ENCODE results near the gene IL22RA1. TPM values are rescaled to one million over a fixed set of nuclear protein-coding genes. Genes with fewer than 3 reads are reported as not detected.

Gene IL22RA1
- total and polyA plus RNA-seq, 9 donors = 0.07 to 1.5 (median 0.38) TPM; not detected in 1

DNA sequence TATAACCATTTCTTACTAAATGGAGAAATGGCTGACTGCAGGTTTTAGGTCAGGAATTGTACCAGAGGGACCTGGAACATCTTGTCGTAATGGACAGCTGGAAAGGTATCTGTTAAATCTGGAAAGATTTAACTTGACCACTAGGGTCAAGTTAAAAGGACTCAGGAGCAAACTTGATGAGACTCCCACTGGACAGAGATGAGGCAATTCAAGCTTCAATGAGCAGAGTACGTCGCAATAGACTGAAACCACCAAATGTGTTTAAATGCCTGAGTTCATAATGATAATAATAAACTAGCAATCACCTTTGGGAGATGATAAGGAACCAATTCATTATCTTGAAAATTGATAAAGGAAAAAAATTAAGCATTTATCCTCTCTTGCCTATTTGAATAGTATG is 35.5 kb upstream of the IL22RA1 start:
- no peak for TF ChIP-seq POLR2A (IDR thresholded peaks at IDR 0.05)
- no peak for TF ChIP-seq EP300 (IDR thresholded peaks at IDR 0.05)
- TF ChIP-seq, protein P1, sequence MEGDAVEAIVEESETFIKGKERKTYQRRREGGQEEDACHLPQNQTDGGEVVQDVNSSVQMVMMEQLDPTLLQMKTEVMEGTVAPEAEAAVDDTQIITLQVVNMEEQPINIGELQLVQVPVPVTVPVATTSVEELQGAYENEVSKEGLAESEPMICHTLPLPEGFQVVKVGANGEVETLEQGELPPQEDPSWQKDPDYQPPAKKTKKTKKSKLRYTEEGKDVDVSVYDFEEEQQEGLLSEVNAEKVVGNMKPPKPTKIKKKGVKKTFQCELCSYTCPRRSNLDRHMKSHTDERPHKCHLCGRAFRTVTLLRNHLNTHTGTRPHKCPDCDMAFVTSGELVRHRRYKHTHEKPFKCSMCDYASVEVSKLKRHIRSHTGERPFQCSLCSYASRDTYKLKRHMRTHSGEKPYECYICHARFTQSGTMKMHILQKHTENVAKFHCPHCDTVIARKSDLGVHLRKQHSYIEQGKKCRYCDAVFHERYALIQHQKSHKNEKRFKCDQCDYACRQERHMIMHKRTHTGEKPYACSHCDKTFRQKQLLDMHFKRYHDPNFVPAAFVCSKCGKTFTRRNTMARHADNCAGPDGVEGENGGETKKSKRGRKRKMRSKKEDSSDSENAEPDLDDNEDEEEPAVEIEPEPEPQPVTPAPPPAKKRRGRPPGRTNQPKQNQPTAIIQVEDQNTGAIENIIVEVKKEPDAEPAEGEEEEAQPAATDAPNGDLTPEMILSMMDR (IDR thresholded peaks at IDR 0.05) = no peak
- Histone ChIP-seq H3K9me3 (no peaks in the 10 kb centered on the region), H3K4me3 (no peak overlapping the region), H3K27me3 (no peaks in the 10 kb centered on the region), H3K36me3 (no peaks in the 10 kb centered on the region), H3K27ac (no peak overlapping the region), H3K4me1 (ENCODE audit: insufficient read depth) (no peaks in the 10 kb centered on the region)
- 87 to 90% (median 89%) methylated on average over 3 of the region's 3 CpGs for WGBS, 3 donors
- intact Hi-C loops (cut with DNase I) = no loop called here
- DNase-seq = no peak

DNA sequence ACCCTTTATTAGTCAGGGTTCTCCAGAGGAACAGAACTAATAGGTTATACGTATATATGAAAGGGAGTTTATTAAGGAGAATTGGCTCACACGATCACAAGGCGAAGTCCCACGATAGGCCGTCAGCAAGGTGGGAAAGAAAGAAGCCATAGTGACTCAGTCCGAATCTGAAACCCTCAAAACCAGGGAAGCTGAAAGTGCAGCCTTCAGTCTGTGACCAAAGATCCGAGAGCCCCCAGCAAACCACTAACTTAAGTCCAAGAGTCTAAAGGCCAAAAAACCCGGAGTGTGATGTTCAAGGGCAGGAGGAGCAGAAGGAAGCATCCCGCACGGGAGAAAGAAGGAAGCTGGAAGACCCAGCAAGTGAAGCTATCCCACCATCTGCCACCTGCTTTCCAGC is 34.2 kb upstream of the IL22RA1 start:
- no peak for DNase-seq
- WGBS, 3 donors = 85 to 91% (median 90%) methylated on average over 10 of the region's 10 CpGs

DNA sequence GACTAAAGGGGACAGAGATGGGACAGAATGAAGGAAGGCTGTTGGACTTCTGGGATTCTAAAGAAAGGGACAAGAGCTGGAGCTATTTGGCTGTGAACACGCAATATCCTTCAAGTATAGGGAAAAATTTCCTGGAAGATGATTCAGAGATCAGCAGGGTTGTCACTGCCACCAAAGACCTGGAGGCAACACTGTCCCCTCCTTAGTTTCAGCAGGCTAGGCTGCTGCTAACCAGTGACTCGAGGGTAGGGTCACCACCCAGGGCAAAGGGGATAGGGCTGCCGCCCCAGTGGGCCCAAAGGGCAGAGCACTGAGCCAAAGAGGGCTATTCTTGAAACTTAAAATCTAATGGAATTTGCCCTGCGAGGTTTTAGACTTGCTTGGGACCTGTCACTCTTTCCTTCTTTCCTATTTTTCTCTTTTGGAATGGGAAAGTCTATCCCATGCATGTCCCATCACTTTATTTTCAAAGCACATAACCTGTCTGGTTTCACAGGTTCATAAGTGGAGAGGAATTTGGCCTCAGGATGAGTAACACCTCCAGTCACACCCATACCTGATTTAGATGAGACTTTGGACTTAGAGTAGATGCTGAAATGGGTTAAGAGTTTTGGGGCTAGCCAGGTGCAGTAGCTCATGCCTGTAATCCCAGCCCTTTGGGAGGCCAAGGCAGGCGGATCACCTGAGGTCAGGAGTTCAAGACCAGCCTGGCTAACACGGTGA is 32.3 kb upstream of the IL22RA1 start:
- no peaks in the 10 kb centered on the region for H3K36me3 ChIP-seq
- TF ChIP-seq POLR2A (IDR thresholded peaks at IDR 0.05) (no peak), EP300 (IDR thresholded peaks at IDR 0.05) (no peak)
- TF ChIP-seq, protein P1 (IDR thresholded peaks at IDR 0.05) = no peak

More for the DNA sequence above, 34.2 kb upstream of the IL22RA1 start:
- Histone ChIP-seq H3K36me3 (no peaks in the 10 kb centered on the region), H3K9me3 (no peaks in the 10 kb centered on the region), H3K27me3 (no peaks in the 10 kb centered on the region), H3K27ac (no peak overlapping the region), H3K4me3 (no peak overlapping the region), H3K4me1 (ENCODE audit: insufficient read depth) (no peaks in the 10 kb centered on the region)
- intact Hi-C loops (cut with DNase I) = no loop called here
- TF ChIP-seq EP300 (IDR thresholded peaks at IDR 0.05) = no peak
- TF ChIP-seq, protein P1 (IDR thresholded peaks at IDR 0.05) = no peak
- TF ChIP-seq POLR2A (IDR thresholded peaks at IDR 0.05) = no peak

GRCh38 chr1:24173638-24174575 is 31.0 kb upstream of the IL22RA1 start:
- no peaks in the 10 kb centered on the region for H3K36me3 ChIP-seq
- H3K27me3 ChIP-seq = no peaks in the 10 kb centered on the region
- no peaks in the 10 kb centered on the region for H3K9me3 ChIP-seq
- TF ChIP-seq EP300 (IDR thresholded peaks at IDR 0.05) (no peak), POLR2A (IDR thresholded peaks at IDR 0.05) (no peak)
- TF ChIP-seq, protein P1 (IDR thresholded peaks at IDR 0.05) = no peak
- no peak overlapping the region for H3K27ac ChIP-seq
- no peak overlapping the region for H3K4me3 ChIP-seq
- H3K4me1 ChIP-seq (ENCODE audit: insufficient read depth) = no peaks in the 10 kb centered on the region
- intact Hi-C loops (cut with DNase I) = no loop called here
- no peak for DNase-seq
- 55 to 78% (median 62%) methylated on average over 5 of the region's 5 CpGs for WGBS, 3 donors

More for the DNA sequence above, 32.3 kb upstream of the IL22RA1 start:
- intact Hi-C loops (cut with DNase I) = no loop called here
- DNase-seq = no peak
- Histone ChIP-seq H3K4me3 (no peak overlapping the region), H3K27me3 (no peaks in the 10 kb centered on the region), H3K27ac (no peak overlapping the region), H3K4me1 (ENCODE audit: insufficient read depth) (no peaks in the 10 kb centered on the region), H3K9me3 (no peaks in the 10 kb centered on the region)
- 87 to 90% (median 89%) methylated on average over 6 of the region's 6 CpGs for WGBS, 3 donors
